ENCODE results near the gene DAD1. TPM values are rescaled to one million over a fixed set of nuclear protein-coding genes. Genes with fewer than 3 reads are reported as not detected.

The DAD1 gene
- total RNA-seq, 1 experiment from 2014 or later: 459 TPM

DNA sequence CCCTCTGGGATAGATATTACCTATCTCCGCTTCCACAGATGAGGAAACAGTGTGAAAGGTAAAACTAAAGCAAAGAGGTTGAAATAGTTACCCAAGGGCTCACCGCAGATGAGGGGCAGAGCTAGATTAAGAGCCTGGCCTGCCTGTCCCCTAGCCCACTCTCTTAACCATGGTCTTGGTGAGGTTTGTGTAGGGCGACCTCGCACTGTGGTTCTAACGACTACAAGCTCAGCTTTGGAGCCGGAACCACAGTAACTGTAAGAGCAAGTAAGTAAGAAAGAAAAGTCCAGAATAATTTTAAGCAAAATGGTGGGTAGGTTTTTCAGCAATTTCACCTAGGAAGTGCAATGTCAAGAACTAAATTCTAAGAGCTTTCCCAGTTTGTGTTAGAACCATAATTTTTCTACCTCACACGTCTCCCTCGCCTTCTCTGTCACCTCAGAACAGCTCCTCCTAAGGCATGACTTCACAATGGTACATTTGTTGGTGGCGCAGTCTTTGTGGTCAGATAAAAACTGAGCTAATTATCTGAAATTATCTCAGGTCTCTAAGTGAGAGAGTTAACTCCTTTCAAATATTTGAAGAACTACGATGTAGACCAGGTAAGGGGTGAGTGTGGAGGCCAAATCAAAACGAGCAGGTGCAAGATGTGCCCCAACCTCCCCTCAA is 64.8 kb downstream of the DAD1 start:
- Histone ChIP-seq H3K9me3 (ENCODE audit: low read length) (no peaks in the 10 kb centered on the region), H3K4me3 (ENCODE audit: low read length) (no peak overlapping the region), H3K27ac (ENCODE audit: low read length) (no peak overlapping the region)

GRCh38 chr14:22523283-22523682 is 65.7 kb downstream of the DAD1 start:
- DNase-seq: no peak
- Histone ChIP-seq H3K27me3 (ENCODE audit: low read length) (0 out of 2 replicates have a peak, but pooled peaks cover 3% of the 10 kb centered on the region), H3K9me2 (replicated peaks; ENCODE audit: insufficient read depth, low read length) (no peaks in the 10 kb centered on the region), H3K4me3 (ENCODE audit: low read length) (no peak overlapping the region), H2AFZ (ENCODE audit: low read length) (no peak overlapping the region), H3K9ac (ENCODE audit: low read length) (no peak overlapping the region), H3K27ac (ENCODE audit: low read length) (no peak overlapping the region), H3K36me3 (ENCODE audit: insufficient read depth, low read length) (no peaks in the 10 kb centered on the region), H3K9me3 (ENCODE audit: low read length) (no peaks in the 10 kb centered on the region), H4K20me1 (ENCODE audit: insufficient read depth, low read depth, low read length) (no peaks in the 10 kb centered on the region), H3K4me2 (ENCODE audit: low read depth, low read length, poor library complexity, severe bottlenecking) (no peak overlapping the region), H3K79me2 (ENCODE audit: low read length) (no peaks in the 10 kb centered on the region), H3K4me1 (ENCODE audit: low read length) (peaks cover 56% of the 10 kb centered on the region)

More for the DNA sequence above, 64.8 kb downstream of the DAD1 start:
- H3K79me2 ChIP-seq (ENCODE audit: low read length): no peaks in the 10 kb centered on the region
- no peak overlapping the region for H3K4me2 ChIP-seq (ENCODE audit: low read depth, low read length, poor library complexity, severe bottlenecking)
- H3K9ac ChIP-seq (ENCODE audit: low read length): no peak overlapping the region
- no peaks in the 10 kb centered on the region for H3K9me2 ChIP-seq (replicated peaks; ENCODE audit: insufficient read depth, low read length)
- no peak overlapping the region for H2AFZ ChIP-seq (ENCODE audit: low read length)
- H3K27me3 ChIP-seq (ENCODE audit: low read length): 0 out of 2 replicates have a peak, but pooled peaks cover 3% of the 10 kb centered on the region
- H3K4me1 ChIP-seq (ENCODE audit: low read length): peaks cover 56% of the 10 kb centered on the region
- H3K36me3 ChIP-seq (ENCODE audit: insufficient read depth, low read length): no peaks in the 10 kb centered on the region
- no peak for DNase-seq
- H4K20me1 ChIP-seq (ENCODE audit: insufficient read depth, low read depth, low read length): no peaks in the 10 kb centered on the region

DNA sequence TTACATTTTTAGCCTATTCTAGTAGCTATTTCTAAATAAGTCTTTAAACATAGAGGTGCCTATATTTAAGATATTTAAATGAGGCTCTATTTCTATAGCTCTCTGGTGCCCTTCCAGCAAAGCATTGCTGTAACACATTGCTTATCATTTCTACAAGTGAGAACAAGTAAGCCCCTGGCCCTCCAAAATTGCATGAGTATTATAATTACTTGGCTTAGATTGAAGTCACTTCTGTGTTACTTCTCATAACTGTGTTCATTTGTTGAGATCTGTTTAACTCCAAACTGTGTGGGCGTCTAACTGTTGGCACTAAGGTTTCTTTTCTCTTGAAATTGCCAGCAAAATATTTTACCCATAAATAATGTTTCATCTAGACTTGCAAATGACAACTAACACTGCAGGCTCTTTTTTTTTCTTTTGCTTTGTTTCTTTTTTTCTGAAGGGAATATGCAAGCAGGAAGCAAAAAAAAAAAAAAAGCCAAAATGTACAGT is 66.5 kb downstream of the DAD1 start:
- H3K9ac ChIP-seq (ENCODE audit: low read length): 0 out of 2 replicates have a peak overlapping the region, but pooled peaks have one; percentile 10

GRCh38 chr14:22521449-22522239 is 67.4 kb downstream of the DAD1 start:
- Histone ChIP-seq H3K4me3 (ENCODE audit: low read length) (no peak overlapping the region), H2AFZ (ENCODE audit: low read length) (no peak overlapping the region), H3K9me3 (ENCODE audit: low read length) (no peaks in the 10 kb centered on the region), H3K36me3 (ENCODE audit: insufficient read depth, low read length) (no peaks in the 10 kb centered on the region), H3K79me2 (ENCODE audit: low read length) (no peaks in the 10 kb centered on the region), H3K9ac (ENCODE audit: low read length) (no peak overlapping the region), H4K20me1 (ENCODE audit: insufficient read depth, low read depth, low read length) (no peaks in the 10 kb centered on the region), H3K27me3 (ENCODE audit: low read length) (0 out of 2 replicates have a peak, but pooled peaks cover 6% of the 10 kb centered on the region), H3K4me2 (ENCODE audit: low read depth, low read length, poor library complexity, severe bottlenecking) (peak overlapping the region; percentile 47), H3K27ac (ENCODE audit: low read length) (peak overlapping the region; percentile 20; the same call in 1 of the 2 replicates), H3K4me1 (ENCODE audit: low read length) (peaks cover 61% of the 10 kb centered on the region), H3K9me2 (replicated peaks; ENCODE audit: insufficient read depth, low read length) (no peaks in the 10 kb centered on the region)
- no peak for DNase-seq

More for the DNA sequence above, 66.5 kb downstream of the DAD1 start:
- Histone ChIP-seq H3K27ac (ENCODE audit: low read length) (peak overlapping the region; percentile 20), H4K20me1 (ENCODE audit: insufficient read depth, low read depth, low read length) (no peaks in the 10 kb centered on the region), H2AFZ (ENCODE audit: low read length) (no peak overlapping the region), H3K9me3 (ENCODE audit: low read length) (no peaks in the 10 kb centered on the region), H3K36me3 (ENCODE audit: insufficient read depth, low read length) (no peaks in the 10 kb centered on the region), H3K4me1 (ENCODE audit: low read length) (peaks cover 61% of the 10 kb centered on the region), H3K79me2 (ENCODE audit: low read length) (no peaks in the 10 kb centered on the region), H3K4me3 (ENCODE audit: low read length) (peak overlapping the region; percentile 17; the same call in 1 of the 2 replicates), H3K4me2 (ENCODE audit: low read depth, low read length, poor library complexity, severe bottlenecking) (peak overlapping the region; percentile 47), H3K9me2 (replicated peaks; ENCODE audit: insufficient read depth, low read length) (no peaks in the 10 kb centered on the region), H3K27me3 (ENCODE audit: low read length) (0 out of 2 replicates have a peak, but pooled peaks cover 3% of the 10 kb centered on the region)
- peak; percentile 62 for DNase-seq

DNA sequence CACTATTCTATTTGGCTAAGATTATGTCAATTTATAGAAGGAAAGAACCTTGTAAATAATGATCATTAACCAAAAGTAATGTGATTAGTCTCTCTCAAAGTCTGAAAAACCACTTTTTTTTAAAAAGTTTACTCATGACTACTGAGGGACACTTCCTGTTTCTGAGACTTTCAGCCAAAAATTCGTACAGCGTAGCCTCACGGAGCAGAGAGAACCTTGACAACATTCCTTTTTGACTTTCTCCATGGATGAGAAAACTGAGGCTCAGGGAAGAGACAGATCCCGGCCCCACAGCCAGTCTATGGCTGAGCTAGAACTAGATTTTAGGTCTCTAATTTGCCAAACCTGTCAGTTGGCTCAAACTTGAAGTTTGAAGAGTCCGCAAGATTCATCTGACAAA is 68.2 kb downstream of the DAD1 start:
- H3K9me2 ChIP-seq (replicated peaks; ENCODE audit: insufficient read depth, low read length): no peaks in the 10 kb centered on the region
- H4K20me1 ChIP-seq (ENCODE audit: insufficient read depth, low read depth, low read length): no peaks in the 10 kb centered on the region
- peaks cover 63% of the 10 kb centered on the region for H3K4me1 ChIP-seq (ENCODE audit: low read length)
- no peaks in the 10 kb centered on the region for H3K79me2 ChIP-seq (ENCODE audit: low read length)
- no peak overlapping the region for H2AFZ ChIP-seq (ENCODE audit: low read length)
- no peaks in the 10 kb centered on the region for H3K9me3 ChIP-seq (ENCODE audit: low read length)
- H3K4me2 ChIP-seq (ENCODE audit: low read depth, low read length, poor library complexity, severe bottlenecking): no peak overlapping the region
- H3K27me3 ChIP-seq (ENCODE audit: low read length): 0 out of 2 replicates have a peak, but pooled peaks cover 8% of the 10 kb centered on the region
- no peak overlapping the region for H3K4me3 ChIP-seq (ENCODE audit: low read length)
- H3K36me3 ChIP-seq (ENCODE audit: insufficient read depth, low read length): no peaks in the 10 kb centered on the region
- DNase-seq: no peak
- H3K27ac ChIP-seq (ENCODE audit: low read length): no peak overlapping the region
- no peak overlapping the region for H3K9ac ChIP-seq (ENCODE audit: low read length)

DNA sequence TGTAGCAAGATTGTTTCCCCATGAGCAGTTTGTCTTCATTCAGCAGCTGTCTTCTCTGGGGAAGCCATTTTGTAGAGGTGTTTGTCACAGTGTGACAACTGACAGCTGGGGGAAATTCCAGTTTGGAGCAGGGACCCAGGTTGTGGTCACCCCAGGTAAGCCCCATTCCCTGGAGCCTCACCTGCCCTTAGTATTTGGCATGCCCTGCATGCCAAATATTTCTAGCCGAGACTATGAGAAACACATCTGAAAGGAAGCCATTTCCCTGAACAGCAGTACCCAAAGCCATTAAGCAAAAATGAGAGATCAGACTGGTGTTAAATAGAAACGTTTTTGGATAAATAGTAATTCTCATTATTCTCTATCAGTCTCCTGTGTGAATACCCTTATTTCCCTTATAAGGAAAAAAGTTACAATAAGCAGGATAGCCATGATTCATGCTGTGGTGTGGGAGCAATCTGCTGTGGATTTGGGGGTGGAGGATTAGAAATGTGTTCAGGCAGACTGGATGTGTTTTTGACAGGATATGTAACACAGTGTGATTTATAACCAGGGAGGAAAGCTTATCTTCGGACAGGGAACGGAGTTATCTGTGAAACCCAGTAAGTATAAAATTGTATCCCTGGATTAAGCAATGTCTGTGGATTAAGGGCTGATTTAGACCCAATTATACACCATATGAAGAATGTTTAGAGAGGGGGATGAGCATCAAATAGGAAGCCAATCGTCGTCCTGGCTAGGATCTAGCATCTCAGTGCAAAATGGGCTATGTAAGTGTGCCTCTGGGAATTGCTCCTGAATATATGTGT is 68.9 kb downstream of the DAD1 start:
- Histone ChIP-seq H3K4me3 (ENCODE audit: low read length) (no peak overlapping the region), H3K27me3 (ENCODE audit: low read length) (0 out of 2 replicates have a peak, but pooled peaks cover 8% of the 10 kb centered on the region), H3K36me3 (ENCODE audit: insufficient read depth, low read length) (no peaks in the 10 kb centered on the region), H2AFZ (ENCODE audit: low read length) (peak overlapping the region; percentile 21; the same call in 1 of the 2 replicates), H3K79me2 (ENCODE audit: low read length) (no peaks in the 10 kb centered on the region), H3K9me2 (replicated peaks; ENCODE audit: insufficient read depth, low read length) (no peaks in the 10 kb centered on the region), H3K4me2 (ENCODE audit: low read depth, low read length, poor library complexity, severe bottlenecking) (no peak overlapping the region), H3K9ac (ENCODE audit: low read length) (no peak overlapping the region), H3K27ac (ENCODE audit: low read length) (no peak overlapping the region), H4K20me1 (ENCODE audit: insufficient read depth, low read depth, low read length) (no peaks in the 10 kb centered on the region), H3K9me3 (ENCODE audit: low read length) (no peaks in the 10 kb centered on the region), H3K4me1 (ENCODE audit: low read length) (peaks cover 64% of the 10 kb centered on the region)
- no peak for DNase-seq

- Histone ChIP-seq H3K27ac (ENCODE audit: low read length) (no peak overlapping the region), H3K9ac (ENCODE audit: low read length) (no peak overlapping the region), H4K20me1 (ENCODE audit: insufficient read depth, low read depth, low read length) (no peaks in the 10 kb centered on the region), H3K4me2 (ENCODE audit: low read depth, low read length, poor library complexity, severe bottlenecking) (no peak overlapping the region), H3K27me3 (ENCODE audit: low read length) (0 out of 2 replicates have a peak, but pooled peaks cover 8% of the 10 kb centered on the region), H3K79me2 (ENCODE audit: low read length) (no peaks in the 10 kb centered on the region), H3K4me1 (ENCODE audit: low read length) (peaks cover 51% of the 10 kb centered on the region), H2AFZ (ENCODE audit: low read length) (no peak overlapping the region), H3K9me3 (ENCODE audit: low read length) (no peaks in the 10 kb centered on the region), H3K36me3 (ENCODE audit: insufficient read depth, low read length) (no peaks in the 10 kb centered on the region), H3K9me2 (replicated peaks; ENCODE audit: insufficient read depth, low read length) (no peaks in the 10 kb centered on the region), H3K4me3 (ENCODE audit: low read length) (no peak overlapping the region)
- no peak for DNase-seq
Observed at GRCh38 chr14:22518073-22518472, 71.0 kb downstream of the DAD1 start.

Measured in Karpas-422 (cell line).